Stimulated activated CD4-positive, alpha-beta T cell treated with anti-CD3 and anti-CD28 coated beads, Interleukin-4, amount 100 ng/mL, for 1 hour (primary cell): Measurements from ENCODE around the gene GHRH.

Experiments used
- DNase-seq: peaks from one replicate; pipeline ENCODE4 v3.0.0-alpha.2; 2020

Gene GHRH, protein sequence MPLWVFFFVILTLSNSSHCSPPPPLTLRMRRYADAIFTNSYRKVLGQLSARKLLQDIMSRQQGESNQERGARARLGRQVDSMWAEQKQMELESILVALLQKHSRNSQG

DNA sequence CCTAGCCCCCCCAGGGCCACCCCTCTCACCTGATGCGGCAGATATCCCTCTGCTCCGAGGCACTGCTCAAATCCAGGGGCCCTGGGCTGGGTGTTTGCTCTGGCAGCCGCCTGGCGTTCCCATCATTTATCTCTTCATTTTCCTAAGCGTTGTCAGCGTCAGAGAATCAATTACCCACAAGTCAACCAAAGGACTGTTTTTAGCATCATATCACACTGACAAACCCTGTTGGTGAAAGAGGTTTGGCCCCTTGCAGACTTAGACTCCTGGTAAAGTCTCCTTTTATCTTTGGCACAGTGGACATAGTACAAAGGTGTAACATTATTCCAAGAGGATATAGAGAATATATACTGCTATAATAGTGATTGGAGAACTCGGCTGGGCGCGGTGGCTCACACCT lies at the start of gene GHRH:
TSS of gene GHRH (minus strand) at position 101 of the 400 bp plus-strand sequence. CDS start 4,925 bp downstream, outside the sequence.
- no peak for DNase-seq

DNA sequence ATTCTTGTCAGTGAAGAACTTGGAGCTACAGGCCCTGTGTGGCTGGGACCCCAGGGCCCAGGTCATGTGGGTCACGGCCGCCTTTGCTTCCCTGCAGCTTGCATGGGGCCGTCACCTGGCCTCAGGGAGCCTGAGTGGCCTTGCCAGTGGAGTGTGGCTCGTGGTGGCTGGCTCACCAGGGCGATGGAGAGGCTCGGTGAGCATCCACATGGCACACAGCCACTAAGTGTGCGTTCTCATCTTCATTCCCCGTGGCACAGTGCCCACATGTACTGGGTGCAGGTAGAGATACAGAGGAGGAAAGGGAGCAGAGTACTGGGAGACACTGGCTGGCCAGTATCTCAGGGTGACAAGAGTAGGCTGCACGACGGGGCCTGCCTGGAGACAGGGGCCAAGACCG lies 49.3 kb upstream of the GHRH start:
- DNase-seq = no peak

DNA sequence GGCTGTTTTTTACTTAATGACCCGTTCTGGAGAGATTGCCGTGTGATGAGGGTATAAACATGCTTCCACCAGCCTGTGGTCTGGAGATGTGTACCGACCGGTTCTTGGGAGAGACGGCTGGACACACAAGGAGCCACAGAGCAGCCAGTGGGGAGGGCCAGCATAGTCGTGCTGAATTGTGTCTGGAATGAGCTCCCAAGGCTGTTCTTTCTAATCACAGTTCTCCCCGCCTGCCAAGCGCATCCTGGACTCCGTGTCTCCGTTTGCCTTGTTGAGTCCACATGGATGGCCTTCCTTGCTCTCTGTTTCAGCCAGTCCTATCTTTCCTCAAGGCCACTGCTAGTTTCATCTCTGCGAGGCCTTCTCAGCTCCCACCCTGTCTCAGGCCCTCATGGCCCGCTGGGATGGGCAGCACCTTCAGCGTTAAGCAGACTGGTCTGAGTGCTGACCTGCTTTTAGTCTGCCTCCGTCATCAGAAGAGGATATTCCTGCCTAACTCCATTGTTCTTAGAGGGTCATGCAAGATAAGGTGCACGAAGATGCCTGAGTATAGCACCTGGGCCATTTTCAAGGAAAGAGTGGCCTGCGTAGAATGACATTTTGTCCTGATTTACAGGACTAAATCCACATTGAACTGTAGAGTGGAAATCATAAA lies 48.4 kb upstream of the GHRH start:
- no peak for DNase-seq

DNA sequence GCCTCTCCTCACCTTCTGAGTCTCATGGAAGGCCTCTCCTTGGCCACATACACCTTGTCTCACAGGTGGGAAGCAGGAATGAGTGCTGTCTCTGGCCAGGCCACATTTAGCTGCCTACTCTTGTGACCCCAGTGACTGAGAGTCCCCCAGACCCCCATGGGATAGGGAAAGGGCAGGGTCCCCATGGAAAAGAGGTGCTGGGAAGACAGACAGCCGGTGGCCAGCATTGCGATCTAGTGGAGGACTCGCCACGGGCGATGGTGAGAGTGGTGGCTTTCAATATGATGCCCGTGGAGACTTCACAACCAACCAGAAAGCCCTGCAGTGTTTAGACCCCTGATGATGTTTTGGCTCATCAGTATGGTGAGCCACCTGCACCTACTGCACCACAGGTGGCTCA lies 47.7 kb upstream of the GHRH start:
- no peak for DNase-seq

DNA sequence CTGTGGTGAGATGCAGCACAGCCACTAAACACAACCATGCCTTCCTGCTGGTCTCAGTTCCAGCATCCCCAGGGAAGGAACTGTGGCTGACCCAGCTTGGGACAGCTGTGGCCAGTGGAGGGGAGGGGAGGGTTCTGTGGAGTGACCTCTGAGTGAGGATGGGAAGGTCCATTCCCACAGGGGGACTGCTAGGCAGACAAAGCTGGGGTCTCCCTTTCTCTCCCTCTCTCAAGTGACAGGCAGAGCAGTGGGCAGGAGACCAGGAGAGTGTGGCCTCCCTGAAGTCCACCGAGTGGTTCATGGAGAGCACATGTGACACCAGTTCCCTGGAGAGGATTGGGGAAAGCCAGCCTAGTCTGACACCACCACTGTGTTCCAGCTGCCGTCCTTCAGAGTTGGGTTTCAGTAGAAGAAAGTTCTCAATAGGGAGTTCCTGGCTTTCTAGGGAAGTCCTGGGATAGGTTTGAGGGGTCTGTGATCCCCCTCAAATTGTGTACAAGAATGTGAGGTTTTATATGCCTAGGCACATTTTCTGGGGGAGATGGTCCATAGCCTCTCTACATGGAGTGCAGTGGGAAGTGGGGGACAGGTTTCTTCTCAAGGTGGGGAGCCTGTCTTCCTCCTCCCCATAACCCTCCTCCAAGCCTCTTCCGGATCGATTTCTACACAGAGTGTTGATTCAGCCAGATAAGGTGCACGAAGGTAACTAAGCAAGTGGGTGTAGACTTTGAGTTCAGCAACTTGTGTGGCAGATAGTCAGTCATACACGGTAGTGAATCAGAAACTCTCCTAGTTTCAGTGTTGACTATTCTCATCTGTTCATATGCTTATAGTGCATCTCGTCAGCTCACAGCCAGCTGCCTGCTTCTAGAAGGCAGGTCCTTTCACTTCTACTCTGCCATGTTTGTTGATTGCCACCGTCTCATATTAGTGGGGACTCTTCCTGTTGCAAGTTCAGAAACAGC lies 46.8 kb upstream of the GHRH start:
- DNase-seq = no peak

DNA sequence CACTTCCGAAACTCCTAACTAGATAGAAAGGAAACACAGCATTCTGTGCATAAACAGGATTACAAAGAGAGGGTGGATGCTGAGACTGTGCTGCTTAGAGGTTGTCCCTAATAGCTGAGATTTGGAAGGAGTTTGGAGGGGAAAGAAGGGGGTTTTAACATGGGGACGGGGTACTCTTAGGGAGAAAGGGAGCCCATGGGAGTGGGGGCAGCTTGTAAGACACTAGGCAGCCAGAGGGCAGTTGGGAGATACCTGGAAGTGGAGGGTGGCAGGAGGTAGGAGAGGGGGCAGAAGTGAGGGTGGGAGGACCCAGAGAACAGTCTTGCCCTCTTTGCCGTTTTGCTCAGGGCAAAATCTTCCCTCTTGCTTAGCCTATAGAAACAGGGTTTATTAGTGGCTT lies 44.2 kb upstream of the GHRH start:
- no peak for DNase-seq

DNA sequence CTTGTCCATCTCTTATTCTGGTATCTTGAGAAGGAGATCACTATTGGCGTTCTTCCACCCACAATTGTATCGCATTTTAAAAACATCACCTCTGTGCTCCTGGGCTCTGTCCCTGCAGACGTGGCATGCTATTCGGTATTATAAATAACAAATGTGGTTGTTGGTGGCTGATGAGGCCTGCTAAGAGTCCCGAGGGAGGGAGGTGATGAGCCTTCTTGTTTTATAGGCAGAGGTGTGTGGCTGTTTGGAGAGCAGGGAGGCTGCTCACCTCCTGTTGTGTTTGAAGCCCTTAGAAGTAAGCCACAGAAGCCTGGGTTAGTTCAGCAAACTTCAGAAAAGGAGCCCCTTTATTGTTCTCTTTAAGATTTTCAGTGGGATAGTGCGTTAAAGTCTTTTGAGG lies 43.5 kb upstream of the GHRH start:
- DNase-seq = no peak

DNA sequence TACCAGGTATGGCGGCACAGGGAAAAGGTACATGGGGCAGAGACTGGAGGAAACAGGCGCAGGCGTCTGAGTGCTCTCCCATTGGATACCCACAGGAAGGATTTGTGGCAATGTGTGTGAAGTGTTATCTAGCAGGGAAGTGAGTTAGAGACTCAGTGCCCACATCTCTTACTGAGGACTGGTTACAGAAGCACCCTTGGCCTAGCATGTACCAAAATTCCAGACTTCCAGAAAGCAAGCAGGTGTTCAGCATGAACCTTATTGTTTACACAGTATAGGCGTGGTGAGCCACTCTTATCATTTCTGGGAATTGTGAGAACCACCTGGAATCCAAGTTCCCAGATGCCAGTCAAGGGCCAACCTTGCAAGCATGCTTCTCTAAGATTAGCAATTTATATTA lies 42.0 kb upstream of the GHRH start:
- no peak for DNase-seq

DNA sequence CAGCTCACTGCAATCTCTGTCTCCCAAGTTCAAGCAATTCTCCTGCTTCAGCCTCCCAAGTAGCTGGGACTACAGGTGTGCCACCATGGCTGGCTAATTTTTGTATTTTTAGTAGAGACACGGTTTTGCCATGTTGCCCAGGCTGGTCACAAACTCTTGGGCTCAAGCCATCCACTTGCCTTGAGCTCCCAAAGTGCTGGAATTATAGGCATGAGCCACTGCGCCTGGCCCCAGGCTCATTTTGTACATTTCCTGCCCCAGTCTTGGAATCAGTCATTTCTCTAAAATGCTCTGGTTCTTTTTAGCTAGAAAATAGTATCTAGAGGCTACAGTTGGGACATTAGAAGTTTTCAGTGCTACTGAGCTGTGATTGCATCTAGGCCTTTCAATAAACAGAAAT lies 41.4 kb upstream of the GHRH start:
- DNase-seq = no peak

DNA sequence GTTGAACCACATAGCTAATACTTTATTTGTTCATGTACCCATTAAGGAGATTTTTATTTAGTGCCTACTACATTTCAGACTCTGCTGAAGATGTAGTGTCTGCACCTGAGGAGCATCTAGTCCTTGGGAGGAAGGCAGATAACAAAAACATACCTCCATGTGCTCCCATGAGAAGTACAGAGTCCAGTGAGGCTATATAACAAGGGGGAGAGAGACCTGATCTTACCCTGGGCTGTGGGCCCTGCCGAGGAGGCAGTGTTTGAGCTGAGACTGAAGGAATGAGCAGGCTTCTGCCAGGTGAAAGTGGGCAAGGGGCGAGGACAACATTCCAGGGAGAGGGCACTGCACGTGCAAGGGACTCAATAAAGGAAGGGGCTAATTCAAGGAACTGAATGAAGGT lies 39.9 kb upstream of the GHRH start:
- DNase-seq = no peak

DNA sequence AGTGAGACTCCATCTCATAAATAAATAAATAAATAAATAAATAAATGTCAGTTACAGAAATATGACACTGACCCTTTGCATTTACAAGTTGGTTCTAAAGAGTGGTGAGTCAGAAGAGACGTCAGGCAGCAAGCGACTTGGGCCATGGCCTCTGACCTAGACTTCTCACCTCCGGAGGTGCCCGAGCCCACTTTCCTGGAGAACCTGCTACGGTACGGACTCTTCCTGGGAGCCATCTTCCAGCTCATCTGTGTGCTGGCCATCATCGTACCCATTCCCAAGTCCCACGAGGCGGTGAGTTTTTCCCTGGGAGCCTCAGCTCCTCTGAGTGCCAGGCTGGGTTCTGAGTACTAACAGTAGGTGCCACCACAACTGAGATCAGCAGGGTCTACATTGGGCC lies 39.5 kb upstream of the GHRH start:
- DNase-seq = no peak

DNA sequence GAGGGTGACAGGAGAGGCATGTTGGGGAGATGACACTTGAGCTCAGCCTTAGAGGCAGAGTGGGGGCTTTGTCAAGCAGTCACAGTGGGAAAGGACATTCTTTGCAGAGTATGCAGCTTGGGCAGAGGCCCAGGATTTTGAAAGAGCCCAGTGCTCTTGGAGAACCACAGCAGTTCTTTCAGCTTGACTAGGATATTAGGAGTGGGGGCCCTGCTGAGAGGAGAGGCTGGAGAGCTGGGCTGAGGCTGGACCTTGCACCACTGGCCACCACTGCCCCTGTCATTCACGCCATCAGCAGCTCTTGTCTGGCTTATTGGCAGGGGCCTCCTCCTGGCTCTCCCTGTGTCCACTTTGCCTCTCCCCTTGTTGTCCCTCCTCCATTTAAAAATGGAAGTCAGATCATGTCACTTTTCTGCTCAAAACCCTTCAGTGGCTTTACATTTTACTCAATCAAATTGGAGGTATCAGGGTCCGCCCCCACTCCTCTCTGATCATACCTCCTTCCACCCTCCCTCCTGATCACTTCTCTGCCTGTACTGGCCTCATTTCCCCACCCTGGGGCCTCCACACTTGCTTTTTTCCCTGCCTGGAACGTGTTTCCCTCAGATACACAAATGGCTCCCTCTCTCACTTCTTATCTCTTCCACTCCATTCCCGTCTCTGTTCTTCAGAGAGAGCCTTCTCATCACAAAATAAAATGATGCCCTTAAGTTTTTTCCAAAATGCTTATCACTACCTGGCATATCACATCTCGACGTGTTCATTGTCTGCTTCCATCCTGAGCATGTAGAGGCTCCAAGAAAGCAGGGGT lies 38.3 kb upstream of the GHRH start:
- no peak for DNase-seq

DNA sequence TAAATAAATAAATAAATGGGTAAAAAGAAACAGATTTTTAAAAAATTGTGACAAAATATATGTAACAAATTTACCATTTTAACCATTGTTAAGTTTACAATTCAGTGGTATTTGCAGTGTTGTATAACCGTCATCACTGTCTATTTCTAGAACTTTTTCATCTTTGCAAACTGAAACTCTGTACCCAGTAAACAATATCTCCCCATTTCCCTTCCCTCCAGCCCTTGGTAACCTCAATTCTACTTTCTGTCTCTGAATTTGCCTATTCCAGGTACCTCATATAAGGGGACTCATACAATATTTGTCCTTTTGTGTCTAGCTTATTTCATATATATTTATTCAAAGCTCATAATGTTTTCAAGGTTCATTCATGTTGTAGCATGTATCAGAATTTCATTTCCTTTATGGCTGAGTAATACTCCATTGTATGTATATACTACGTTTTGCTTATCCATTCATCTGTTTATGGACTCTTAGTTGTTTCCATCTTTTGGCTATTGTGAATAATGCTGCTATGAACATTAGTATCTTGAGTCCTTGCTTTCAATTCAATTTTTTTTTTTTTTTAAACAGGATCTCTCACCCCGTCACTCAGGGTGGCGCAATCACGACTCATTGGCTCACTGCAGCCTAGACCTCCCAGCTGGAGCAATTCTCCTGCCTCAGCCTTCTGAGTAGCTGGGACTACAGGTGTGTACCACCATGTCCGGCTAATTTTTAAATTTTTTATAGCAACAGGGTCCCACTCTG lies 36.8 kb upstream of the GHRH start:
- DNase-seq = no peak

DNA sequence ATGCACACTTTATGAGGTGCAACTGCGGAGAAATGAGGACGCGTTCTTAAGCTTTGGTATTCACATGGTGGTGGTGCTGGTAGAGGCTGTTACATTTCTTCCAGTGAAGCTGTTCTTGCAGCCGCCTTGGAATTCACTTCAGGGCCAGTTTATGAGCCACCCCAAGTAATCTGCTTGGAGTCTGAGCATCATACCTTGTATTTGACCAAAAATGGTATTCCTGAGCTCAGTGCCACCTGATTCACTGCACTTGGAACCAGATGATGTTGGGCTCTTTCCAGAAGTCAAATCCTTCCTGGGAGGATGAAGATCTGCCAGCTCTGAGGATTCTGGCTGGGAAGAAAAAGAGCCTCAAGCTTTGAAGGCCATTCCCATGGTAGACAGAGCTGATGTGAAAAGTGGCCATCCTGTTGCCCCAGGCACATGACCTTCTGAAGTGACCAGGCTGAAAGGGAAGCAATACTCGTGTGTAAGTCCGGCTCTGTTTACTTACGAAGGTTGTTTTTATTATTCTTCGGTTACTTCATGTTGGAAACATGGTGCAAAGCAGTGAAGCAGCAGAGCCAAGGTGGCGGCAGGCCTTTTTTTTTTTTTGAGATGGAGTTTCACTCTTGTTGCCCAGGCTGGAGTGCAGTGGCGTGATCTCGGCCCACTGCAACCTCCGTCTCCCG lies 35.6 kb upstream of the GHRH start:
- no peak for DNase-seq

DNA sequence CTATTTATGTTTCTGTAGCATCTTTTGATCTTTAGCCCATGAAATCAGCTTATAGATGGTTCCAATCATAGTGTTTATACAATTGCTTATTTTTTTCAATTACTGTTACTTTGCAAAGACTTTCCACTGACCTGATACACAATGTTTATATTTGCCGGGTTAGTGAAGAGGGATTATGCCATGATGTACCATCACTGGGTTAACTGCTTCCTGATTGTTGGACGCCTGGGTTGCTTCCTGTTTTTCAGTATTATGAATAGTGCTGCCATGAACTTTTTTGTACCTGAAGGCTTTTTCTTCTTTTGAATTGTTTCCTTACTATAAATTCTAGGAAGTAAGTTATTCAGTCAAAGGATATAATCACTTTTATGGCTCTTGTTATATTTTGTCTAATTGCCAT lies 34.8 kb upstream of the GHRH start:
- DNase-seq = no peak

DNA sequence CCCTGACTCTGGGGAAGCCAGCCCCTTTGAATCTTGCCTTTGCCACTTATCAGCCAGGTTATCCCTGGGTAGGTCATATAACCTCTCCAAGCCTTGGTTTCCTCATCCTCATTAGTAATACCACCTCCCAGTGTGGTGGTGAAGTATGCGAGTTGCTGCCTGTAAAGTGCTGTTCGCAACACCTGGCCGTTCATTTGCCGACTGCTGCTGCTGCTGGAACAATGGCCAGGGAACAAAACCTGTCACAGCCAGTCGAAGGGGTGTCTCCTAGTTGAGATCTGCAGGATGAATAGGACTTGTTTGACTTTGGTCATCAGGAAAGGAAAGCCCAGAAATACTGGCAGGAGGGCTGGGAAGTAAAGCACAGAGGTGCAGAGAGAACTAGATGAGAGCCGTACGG lies 34.0 kb upstream of the GHRH start:
- no peak for DNase-seq

DNA sequence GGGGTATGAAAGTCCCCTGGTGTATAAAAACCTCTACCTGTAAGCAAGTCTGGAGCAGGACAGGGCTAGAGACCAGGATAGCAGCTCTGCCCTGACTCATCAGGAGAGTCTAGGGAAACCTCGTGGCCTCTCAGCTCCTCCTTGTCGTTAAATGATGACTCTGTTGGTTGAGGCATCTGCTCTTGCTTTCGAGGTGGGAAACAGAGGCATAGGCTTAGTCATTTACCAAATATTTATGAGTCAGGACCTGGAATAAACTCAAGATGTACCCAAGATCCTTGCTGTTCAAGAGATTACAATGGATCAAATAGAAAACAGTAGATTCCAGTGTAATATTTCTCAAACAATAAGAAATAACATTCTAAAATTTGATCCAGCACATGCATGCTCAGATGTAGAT lies 33.4 kb upstream of the GHRH start:
- DNase-seq = no peak

DNA sequence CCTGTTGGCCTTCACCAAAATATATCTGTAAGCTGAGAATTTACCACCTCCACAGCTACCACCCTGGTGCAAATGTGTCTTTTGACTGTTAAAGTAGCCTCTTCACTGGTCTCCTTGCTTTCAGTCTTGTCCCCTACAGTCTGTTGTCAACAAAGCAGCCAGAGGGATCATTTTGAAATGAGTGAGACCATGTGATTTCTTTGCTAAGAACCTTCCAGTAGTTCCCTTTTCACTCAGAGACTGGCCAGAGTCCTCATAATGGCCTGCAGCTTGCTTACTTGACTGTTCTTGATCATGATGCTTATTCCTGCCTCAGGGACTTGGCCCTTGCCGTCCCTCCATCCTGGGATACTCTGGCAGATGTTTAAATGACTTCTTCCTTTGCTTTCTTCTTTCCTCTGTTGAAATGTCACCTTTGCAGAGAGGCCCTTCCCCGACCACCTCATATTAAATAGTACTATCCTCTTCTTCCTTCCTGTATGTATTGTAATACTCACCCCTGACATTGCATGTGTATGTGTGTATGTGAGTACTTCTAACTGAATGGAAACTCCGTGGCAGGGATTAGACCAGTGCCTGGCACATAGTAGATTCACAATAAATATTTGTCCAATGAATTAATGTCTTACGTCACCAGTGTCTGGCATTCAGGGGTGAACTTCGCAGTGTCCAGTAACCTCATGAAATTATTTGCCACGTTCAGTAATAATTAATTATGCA lies 32.8 kb upstream of the GHRH start:
- no peak for DNase-seq

DNA sequence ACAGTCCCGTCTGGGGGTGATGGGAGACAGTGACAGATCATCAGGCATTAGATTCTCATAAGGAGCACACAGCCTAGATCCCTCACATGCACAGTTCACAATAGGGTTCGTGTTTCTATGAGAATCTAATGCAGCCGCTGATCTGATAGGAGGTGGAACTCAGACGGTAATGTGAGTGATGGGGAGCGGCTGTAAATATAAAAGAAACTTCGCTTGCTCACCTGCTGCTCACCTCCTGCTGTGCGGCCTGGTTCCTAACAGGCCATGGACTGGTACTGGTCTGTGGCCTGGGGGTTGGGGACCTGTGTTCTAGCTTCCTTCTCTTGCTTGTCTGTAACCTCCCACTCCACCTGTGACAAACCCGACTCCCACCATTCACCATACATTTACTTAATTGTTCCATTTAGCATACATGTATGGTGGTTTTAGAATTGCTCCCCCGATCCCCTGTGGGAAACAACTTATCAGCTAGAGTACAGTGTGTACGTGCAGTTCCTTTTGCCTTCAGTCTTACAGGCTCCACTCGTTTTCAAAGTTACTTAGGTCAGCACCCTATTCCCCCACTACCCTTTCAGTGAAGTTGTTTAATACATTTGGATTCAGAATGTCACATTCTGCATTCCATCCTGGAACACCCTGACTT lies 31.8 kb upstream of the GHRH start:
- DNase-seq = no peak

DNA sequence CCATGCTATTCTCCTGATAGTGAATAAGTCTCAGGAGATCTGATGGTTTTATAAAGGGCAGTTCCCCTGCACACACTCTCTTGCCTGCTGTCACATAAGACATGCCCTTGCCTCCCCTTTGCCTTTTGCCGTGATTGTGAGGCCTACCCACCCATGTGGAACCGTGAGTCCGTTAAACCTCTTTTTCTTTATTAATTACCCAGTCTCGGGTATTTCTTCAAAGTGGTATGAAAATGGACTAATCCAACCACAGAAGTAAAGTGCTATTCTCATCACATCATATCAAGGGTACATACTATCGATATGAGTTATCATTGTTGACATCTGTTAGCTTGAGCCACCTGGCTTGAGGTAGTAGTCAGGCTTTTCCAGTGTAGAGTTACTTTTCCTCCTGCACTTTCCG lies 30.1 kb upstream of the GHRH start:
- DNase-seq = no peak
